GM21717 (cell line): ENCODE measurements around the gene KRTAP5-9.
"Not testable (repeated sequence)": the region's sequence is repeated elsewhere in the genome, so short reads cannot be mapped to it uniquely, and the experiment has no call there.

Experiments used
- ATAC-seq: cut with Tn5 transposase; IDR thresholded peaks from one replicate; pipeline ENCODE4 v1.9.1; 2021; ENCODE audit warnings: mild to moderate bottlenecking, moderate library complexity; ENCODE audit not compliant: unreplicated experiment

Gene KRTAP5-9

GRCh38 chr11:71581826-71582225 lies 33.6 kb downstream of the KRTAP5-9 start:
- no peak for ATAC-seq

- no peak for ATAC-seq
These were observed 34.2 kb downstream of the KRTAP5-9 start, which contains the start of gene KRTAP5-11 for GRCh38 chr11:71582309-71582895. TSS of gene KRTAP5-11 (minus strand) at chr11:71582875. CDS start at chr11:71582837, 38 bp downstream.

DNA sequence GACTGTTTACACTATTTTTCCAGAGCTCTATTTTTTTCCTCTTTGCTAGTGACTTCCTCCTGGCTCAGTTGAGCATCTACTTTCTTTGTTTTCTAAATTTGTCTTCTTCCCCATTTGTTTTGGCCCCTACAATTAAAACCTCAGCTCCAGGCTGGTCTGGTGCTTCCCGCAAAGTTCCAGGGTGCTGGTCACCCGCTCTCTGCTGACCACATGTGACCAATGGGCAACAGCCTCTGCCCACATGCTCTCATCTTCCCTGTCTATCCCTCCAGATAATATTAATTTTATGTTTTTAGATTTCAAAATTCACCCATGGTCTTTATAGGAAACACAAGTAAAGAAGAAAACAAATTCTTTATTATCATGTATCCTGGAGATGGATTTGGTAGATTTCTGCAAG lies 34.7 kb downstream of the KRTAP5-9 start:
- ATAC-seq, result not testable (repeated sequence)

DNA sequence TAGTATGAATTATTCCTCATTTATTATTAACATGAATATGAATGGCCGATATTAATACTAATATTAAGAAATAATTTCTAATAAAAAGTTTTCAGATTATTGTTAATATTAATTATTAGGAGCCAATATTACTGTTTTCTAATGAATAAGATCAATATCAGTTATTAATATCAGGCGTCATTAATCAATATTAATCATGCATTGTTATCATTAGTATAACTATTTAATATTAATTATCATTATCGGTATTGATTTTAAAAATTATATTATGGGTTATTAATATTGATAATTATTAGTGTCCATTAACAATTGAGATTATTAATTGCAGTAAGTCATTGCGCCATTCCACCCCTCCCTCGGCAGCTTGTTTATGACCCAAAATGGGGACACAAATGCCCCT lies 37.5 kb downstream of the KRTAP5-9 start:
- ATAC-seq, result not testable (repeated sequence)

- ATAC-seq, result not testable (repeated sequence)
These were observed 40.1 kb downstream of the KRTAP5-9 start for GRCh38 chr11:71588314-71588713.

- not testable (repeated sequence) for ATAC-seq
These were observed 40.8 kb downstream of the KRTAP5-9 start for GRCh38 chr11:71588822-71589545.

DNA sequence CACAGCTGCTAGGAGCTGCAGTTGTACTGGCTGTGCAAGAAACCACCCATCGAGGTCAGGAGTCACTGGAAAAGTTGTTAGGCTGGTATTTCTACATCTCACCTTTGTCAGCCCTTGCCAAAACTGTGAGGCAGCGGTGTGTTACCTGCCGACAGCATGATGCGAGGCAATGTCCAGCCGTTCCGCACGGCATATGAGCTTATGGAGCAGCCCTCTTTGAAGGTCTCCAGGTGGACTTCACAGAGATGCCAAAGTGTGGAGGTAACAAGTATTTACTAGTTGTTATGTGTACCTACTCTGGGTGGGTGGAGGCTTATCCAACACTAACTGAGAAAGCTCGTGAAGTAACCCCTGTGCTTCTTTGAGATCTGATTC lies 41.3 kb downstream of the KRTAP5-9 start:
- ATAC-seq, result not testable (repeated sequence)
